ENCODE results near the gene KLK10.
A peak's percentile ranks its signal among the peaks of the same experiment; 100 is the strongest.
"Not testable (repeated sequence)": the region's sequence is repeated elsewhere in the genome, so short reads cannot be mapped to it uniquely, and the experiment has no call there.

Gene KLK10

DNA sequence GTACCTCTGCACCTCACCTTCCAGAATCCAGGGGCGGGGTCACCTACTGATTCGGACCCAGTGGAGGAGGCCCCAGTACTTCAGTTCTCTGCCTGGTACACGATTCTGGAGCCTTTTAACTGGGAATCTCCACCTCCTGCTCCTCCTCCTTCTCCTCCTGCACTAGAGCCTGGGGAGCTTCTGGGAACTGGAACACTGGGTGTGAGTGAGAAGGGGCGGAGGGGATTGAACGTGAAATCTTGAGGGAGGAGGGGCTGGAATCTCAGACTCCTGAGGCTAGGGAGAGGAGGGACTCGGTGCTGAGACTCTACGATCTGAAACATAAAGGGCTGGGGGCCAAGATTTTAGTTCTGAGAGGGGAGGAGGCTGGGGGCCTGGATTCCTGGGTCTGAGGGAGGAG, 18.0 kb downstream of the KLK10 start, which contains the start of gene KLK8:
Gene KLK8 (minus strand): TSS at position 90 of the 400 bp plus-strand sequence. CDS start 437 bp downstream, outside the sequence.
- Histone ChIP-seq H3K9ac (ENCODE audit: low read length) (peak within 1 kb of the TSS; percentile 9), H3K4me1 (ENCODE audit: control insufficient read depth, insufficient read depth, low read length) (peaks cover 25% of the 10 kb centered on the region), H3K36me3 (ENCODE audit: control insufficient read depth, insufficient read depth, low read length) (no peaks in the 10 kb centered on the region), H3K4me3 (ENCODE audit: low read depth, low read length) (peak within 1 kb of the TSS; percentile 59), H3K27ac (ENCODE audit: low read depth, low read length) (no peak within 1 kb of the TSS), H3K27me3 (ENCODE audit: control insufficient read depth, insufficient read depth, low read length) (peaks cover 27% of the 10 kb centered on the region), H3K9me3 (ENCODE audit: control insufficient read depth, insufficient read depth, low read depth, low read length) (no peaks in the 10 kb centered on the region)

GRCh38 chr19:51000981-51001380, 18.5 kb downstream of the KLK10 start:
- H3K9ac ChIP-seq (ENCODE audit: low read length), result no peak overlapping the region
- H3K27me3 ChIP-seq (ENCODE audit: control insufficient read depth, insufficient read depth, low read length), result peaks cover 29% of the 10 kb centered on the region
- no peak overlapping the region for H3K27ac ChIP-seq (ENCODE audit: low read depth, low read length)
- H3K4me3 ChIP-seq (ENCODE audit: low read depth, low read length), result peak overlapping the region; percentile 59
- H3K36me3 ChIP-seq (ENCODE audit: control insufficient read depth, insufficient read depth, low read length), result no peaks in the 10 kb centered on the region
- no peaks in the 10 kb centered on the region for H3K9me3 ChIP-seq (ENCODE audit: control insufficient read depth, insufficient read depth, low read depth, low read length)
- peaks cover 25% of the 10 kb centered on the region for H3K4me1 ChIP-seq (ENCODE audit: control insufficient read depth, insufficient read depth, low read length)

DNA sequence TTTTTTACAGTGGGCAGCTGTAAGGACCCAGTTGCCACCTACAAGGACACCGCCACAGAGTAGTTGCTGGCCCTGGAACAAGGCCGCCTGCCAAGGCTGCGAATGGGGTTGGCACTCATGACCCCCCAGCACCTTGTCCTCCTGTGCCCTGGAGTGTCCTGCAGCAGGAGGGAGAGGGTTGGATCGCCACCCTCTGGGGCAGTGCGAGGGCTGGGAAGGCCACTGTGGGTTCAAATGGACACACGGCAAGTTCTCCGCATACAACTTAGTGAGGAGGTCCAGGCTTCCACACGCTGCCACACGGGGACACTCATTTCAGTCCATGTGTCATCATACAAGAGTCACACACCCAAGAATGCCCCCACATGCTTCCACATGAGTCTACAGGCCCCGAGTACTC, 19.1 kb downstream of the KLK10 start:
- H3K9me3 ChIP-seq (ENCODE audit: control insufficient read depth, insufficient read depth, low read depth, low read length), result no peaks in the 10 kb centered on the region
- H3K9ac ChIP-seq (ENCODE audit: low read length), result no peak overlapping the region
- H3K27ac ChIP-seq (ENCODE audit: low read depth, low read length), result no peak overlapping the region
- H3K4me3 ChIP-seq (ENCODE audit: low read depth, low read length), result peak overlapping the region; percentile 59
- no peaks in the 10 kb centered on the region for H3K36me3 ChIP-seq (ENCODE audit: control insufficient read depth, insufficient read depth, low read length)
- H3K4me1 ChIP-seq (ENCODE audit: control insufficient read depth, insufficient read depth, low read length), result peaks cover 25% of the 10 kb centered on the region
- peaks cover 32% of the 10 kb centered on the region for H3K27me3 ChIP-seq (ENCODE audit: control insufficient read depth, insufficient read depth, low read length)

GRCh38 chr19:50998686-50999085, 20.8 kb downstream of the KLK10 start:
- Histone ChIP-seq H3K4me1 (ENCODE audit: control insufficient read depth, insufficient read depth, low read length) (peaks cover 25% of the 10 kb centered on the region), H3K9me3 (ENCODE audit: control insufficient read depth, insufficient read depth, low read depth, low read length) (no peaks in the 10 kb centered on the region), H3K36me3 (ENCODE audit: control insufficient read depth, insufficient read depth, low read length) (no peaks in the 10 kb centered on the region), H3K27me3 (ENCODE audit: control insufficient read depth, insufficient read depth, low read length) (peaks cover 32% of the 10 kb centered on the region), H3K9ac (ENCODE audit: low read length) (no peak overlapping the region), H3K4me3 (ENCODE audit: low read depth, low read length) (no peak overlapping the region), H3K27ac (ENCODE audit: low read depth, low read length) (no peak overlapping the region)

- peaks cover 32% of the 10 kb centered on the region for H3K27me3 ChIP-seq (ENCODE audit: control insufficient read depth, insufficient read depth, low read length)
- peaks cover 22% of the 10 kb centered on the region for H3K4me1 ChIP-seq (ENCODE audit: control insufficient read depth, insufficient read depth, low read length)
- no peak overlapping the region for H3K27ac ChIP-seq (ENCODE audit: low read depth, low read length)
- no peak overlapping the region for H3K9ac ChIP-seq (ENCODE audit: low read length)
- H3K36me3 ChIP-seq (ENCODE audit: control insufficient read depth, insufficient read depth, low read length), result no peaks in the 10 kb centered on the region
- H3K4me3 ChIP-seq (ENCODE audit: low read depth, low read length), result no peak overlapping the region
- no peaks in the 10 kb centered on the region for H3K9me3 ChIP-seq (ENCODE audit: control insufficient read depth, insufficient read depth, low read depth, low read length)
Observed at GRCh38 chr19:50998061-50998460, 21.4 kb downstream of the KLK10 start.

DNA sequence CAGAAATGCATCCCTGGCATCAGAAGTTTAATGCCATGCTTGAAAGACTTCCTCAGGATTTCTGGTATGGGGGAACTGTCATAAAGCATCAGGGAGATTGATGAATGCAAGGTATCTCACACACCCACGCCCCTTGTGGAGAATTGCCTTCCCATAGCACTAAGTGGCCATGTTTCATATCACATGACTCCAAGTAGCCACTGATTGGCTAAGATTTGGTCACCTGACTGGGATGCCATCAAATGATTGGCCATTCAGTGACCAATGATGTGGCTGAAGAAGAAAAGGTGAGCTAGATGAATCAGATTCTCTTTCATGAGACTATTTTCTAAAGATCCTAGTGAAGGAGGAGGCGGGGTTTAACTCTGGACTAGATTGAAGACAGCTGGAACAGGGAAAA, 25.4 kb downstream of the KLK10 start:
- Histone ChIP-seq H3K4me3 (ENCODE audit: low read depth, low read length) (no peak overlapping the region), H3K27ac (ENCODE audit: low read depth, low read length) (no peak overlapping the region), H3K36me3 (ENCODE audit: control insufficient read depth, insufficient read depth, low read length) (no peaks in the 10 kb centered on the region), H3K9me3 (ENCODE audit: control insufficient read depth, insufficient read depth, low read depth, low read length) (no peaks in the 10 kb centered on the region), H3K4me1 (ENCODE audit: control insufficient read depth, insufficient read depth, low read length) (no peaks in the 10 kb centered on the region), H3K9ac (ENCODE audit: low read length) (no peak overlapping the region), H3K27me3 (ENCODE audit: control insufficient read depth, insufficient read depth, low read length) (peaks cover 39% of the 10 kb centered on the region)

- no peak overlapping the region for H3K9ac ChIP-seq (ENCODE audit: low read length)
- H3K27ac ChIP-seq (ENCODE audit: low read depth, low read length), result no peak overlapping the region
- peaks cover 41% of the 10 kb centered on the region for H3K27me3 ChIP-seq (ENCODE audit: control insufficient read depth, insufficient read depth, low read length)
- no peaks in the 10 kb centered on the region for H3K4me1 ChIP-seq (ENCODE audit: control insufficient read depth, insufficient read depth, low read length)
- no peaks in the 10 kb centered on the region for H3K9me3 ChIP-seq (ENCODE audit: control insufficient read depth, insufficient read depth, low read depth, low read length)
- H3K4me3 ChIP-seq (ENCODE audit: low read depth, low read length), result no peak overlapping the region
- no peaks in the 10 kb centered on the region for H3K36me3 ChIP-seq (ENCODE audit: control insufficient read depth, insufficient read depth, low read length)
Observed at GRCh38 chr19:50992666-50993035, 26.9 kb downstream of the KLK10 start.

DNA sequence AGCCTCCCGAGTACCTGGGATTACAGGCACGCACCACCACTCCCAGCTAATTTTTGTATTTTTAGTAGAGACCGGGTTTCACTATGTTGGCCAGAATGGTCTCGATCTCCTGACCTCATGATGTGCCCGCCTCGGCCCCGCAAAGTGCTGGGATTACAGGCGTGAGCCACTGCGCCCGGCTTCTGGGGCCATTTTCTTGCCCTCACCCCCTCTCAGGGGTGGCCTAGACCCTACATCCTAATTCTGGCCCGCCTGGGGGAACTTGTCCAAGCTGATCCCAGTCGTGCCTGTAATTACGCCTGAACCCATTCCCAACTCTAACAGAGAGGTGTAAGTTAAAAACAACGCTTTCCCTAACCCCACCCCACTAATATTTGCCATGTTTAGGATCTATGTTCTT, 35.1 kb downstream of the KLK10 start:
- Histone ChIP-seq H3K4me1 (ENCODE audit: control insufficient read depth, insufficient read depth, low read length) (peaks cover 13% of the 10 kb centered on the region; the same call in 1 of the 2 replicates), H3K4me3 (ENCODE audit: low read depth, low read length) (peak overlapping the region; percentile 52; the same call in 1 of the 2 replicates), H3K27me3 (ENCODE audit: control insufficient read depth, insufficient read depth, low read length) (peaks cover 53% of the 10 kb centered on the region)
- H3K27ac ChIP-seq (ENCODE audit: low read depth, low read length); H3K9me3 ChIP-seq (ENCODE audit: control insufficient read depth, insufficient read depth, low read depth, low read length); H3K9ac ChIP-seq (ENCODE audit: low read length); H3K36me3 ChIP-seq (ENCODE audit: control insufficient read depth, insufficient read depth, low read length): not testable (repeated sequence)

DNA sequence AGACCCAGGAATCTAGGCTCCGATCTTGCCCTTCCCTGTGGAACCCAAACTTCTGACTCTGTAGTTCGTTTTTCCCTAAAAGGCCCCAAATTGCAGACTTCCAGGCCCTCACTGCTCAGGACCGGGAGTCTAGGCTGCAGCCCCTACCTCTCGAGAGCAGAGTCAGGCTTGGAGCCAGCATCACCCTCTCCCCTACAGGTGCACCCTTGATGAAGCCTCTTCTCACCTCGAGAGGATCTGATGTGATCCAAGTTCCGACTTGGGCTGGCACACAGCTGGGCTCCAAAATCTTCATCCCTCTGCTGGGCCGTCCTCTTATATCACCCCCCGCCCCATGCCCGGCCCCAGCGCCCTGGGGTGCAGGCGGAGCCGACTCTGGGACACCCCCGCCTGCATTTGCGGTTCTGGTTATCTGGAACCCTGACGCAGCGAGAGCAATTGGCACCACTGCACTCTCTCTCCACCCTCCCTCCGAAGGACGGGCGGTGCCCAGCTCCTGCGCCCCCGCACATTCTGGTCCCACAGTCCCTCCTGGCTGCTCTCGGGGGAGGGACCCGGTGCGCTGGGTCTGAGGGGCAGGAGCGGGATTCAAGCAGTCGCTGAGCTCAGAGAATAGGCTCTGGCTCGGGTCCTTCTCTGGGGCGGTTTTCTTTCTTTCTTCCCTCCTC, 35.8 kb downstream of the KLK10 start, which contains the start of gene KLK7:
Gene KLK7 (minus strand): TSS at position 293 of the 668 bp plus-strand sequence. CDS start 1,518 bp downstream, outside the sequence.
- no peak within 1 kb of the TSS for H3K9ac ChIP-seq (ENCODE audit: low read length)
- H3K4me3 ChIP-seq (ENCODE audit: low read depth, low read length), result peak within 1 kb of the TSS; percentile 52; the same call in 1 of the 2 replicates

DNA sequence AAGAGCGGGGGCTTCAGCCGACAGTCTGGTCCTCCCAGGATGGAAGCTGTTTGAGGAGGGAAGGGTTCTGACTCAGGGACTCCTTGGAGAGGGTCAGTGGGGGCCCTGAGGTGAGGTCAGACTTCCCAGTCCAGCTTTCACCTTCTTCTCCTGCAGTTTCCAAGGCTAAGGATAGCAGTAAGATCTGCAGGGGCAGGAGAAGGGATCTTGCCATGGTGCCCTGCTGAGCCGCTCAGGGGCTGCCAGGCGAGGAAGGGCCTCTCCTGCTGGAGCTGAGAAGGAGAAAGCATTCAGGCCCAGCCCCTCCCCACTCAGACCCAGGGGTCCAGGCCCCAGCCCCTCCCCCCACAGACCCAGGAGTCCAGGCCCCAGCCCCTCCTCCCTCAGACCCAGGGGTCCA, 37.3 kb downstream of the KLK10 start:
- no peaks in the 10 kb centered on the region; the same call in 1 of the 2 replicates for H3K9me3 ChIP-seq (ENCODE audit: control insufficient read depth, insufficient read depth, low read depth, low read length)
- H3K27me3 ChIP-seq (ENCODE audit: control insufficient read depth, insufficient read depth, low read length), result peaks cover 33% of the 10 kb centered on the region

More for the DNA sequence above, 35.8 kb downstream of the KLK10 start, which contains the start of gene KLK7:
- Histone ChIP-seq H3K27me3 (ENCODE audit: control insufficient read depth, insufficient read depth, low read length) (peaks cover 48% of the 10 kb centered on the region), H3K9me3 (ENCODE audit: control insufficient read depth, insufficient read depth, low read depth, low read length) (no peaks in the 10 kb centered on the region; the same call in 1 of the 2 replicates), H3K4me1 (ENCODE audit: control insufficient read depth, insufficient read depth, low read length) (peaks cover 20% of the 10 kb centered on the region; the same call in 1 of the 2 replicates), H3K27ac (ENCODE audit: low read depth, low read length) (no peak within 1 kb of the TSS), H3K36me3 (ENCODE audit: control insufficient read depth, insufficient read depth, low read length) (no peaks in the 10 kb centered on the region)

DNA sequence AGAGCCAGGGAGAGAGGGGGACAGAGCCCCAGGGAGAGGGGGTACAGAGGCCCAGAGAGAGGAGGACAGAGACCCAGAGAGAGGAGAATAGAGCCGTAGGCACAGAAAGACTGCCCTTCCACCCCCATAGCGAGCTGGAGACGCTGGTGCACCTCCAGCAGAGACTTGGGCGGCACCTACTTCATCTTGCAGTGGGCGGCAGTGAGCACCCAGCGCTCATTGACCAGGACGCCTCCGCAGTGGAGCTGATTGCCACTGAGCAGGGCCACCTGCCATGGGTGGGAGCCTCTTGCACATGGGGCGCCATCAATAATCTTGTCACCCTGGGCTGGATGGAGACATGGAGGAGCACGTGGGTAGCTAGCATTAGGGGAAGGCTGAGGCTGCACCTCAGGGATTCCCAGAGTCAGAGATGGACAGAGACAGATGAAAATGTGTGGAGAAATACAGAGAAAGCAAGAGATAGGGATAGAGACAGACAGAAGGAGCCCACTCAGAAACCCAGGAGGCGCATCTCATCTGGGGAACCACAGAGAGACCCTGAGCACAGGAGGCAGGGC, 37.8 kb downstream of the KLK10 start:
- Histone ChIP-seq H3K27ac (ENCODE audit: low read depth, low read length) (no peak overlapping the region), H3K4me3 (ENCODE audit: low read depth, low read length) (no peak overlapping the region), H3K4me1 (ENCODE audit: control insufficient read depth, insufficient read depth, low read length) (peaks cover 30% of the 10 kb centered on the region), H3K9me3 (ENCODE audit: control insufficient read depth, insufficient read depth, low read depth, low read length) (no peaks in the 10 kb centered on the region; the same call in 1 of the 2 replicates), H3K36me3 (ENCODE audit: control insufficient read depth, insufficient read depth, low read length) (no peaks in the 10 kb centered on the region), H3K9ac (ENCODE audit: low read length) (no peak overlapping the region), H3K27me3 (ENCODE audit: control insufficient read depth, insufficient read depth, low read length) (peaks cover 30% of the 10 kb centered on the region)

More for the DNA sequence above, 37.3 kb downstream of the KLK10 start:
- peaks cover 30% of the 10 kb centered on the region for H3K4me1 ChIP-seq (ENCODE audit: control insufficient read depth, insufficient read depth, low read length)
- H3K36me3 ChIP-seq (ENCODE audit: control insufficient read depth, insufficient read depth, low read length), result no peaks in the 10 kb centered on the region
- no peak overlapping the region for H3K9ac ChIP-seq (ENCODE audit: low read length)
- H3K4me3 ChIP-seq (ENCODE audit: low read depth, low read length), result no peak overlapping the region
- H3K27ac ChIP-seq (ENCODE audit: low read depth, low read length), result no peak overlapping the region
